GM18520 (cell line): ENCODE measurements around the gene NECAB2.

ENCODE experiments used
- ATAC-seq: cut with Tn5 transposase; IDR thresholded peaks from one replicate; pipeline ENCODE4 v1.9.1; 2021; ENCODE audit not compliant: unreplicated experiment

The NECAB2 gene

DNA sequence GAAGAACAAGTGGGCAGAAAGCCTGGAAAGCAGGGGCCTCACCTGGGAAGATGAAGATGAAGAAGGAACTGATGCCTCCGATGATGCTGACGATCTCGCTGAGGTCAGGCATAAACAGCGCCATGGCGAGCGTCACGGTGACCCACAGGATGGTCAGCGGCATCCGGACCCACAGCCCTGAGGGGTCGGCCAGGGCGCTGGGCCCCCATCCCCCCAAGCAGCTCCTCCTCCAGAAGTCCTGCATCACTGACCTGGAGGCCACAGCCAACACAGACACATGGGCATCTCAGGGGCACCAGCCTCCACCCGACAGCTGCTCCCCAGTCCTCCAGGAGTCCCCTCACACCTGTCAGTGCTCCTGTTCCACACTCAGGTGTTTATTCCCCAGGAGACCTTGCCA, 48.4 kb downstream of the NECAB2 start:
- no peak for ATAC-seq

- ATAC-seq, result no peak
Measured at GRCh38 chr16:84018710-84019109, 50.7 kb downstream of the NECAB2 start.

DNA sequence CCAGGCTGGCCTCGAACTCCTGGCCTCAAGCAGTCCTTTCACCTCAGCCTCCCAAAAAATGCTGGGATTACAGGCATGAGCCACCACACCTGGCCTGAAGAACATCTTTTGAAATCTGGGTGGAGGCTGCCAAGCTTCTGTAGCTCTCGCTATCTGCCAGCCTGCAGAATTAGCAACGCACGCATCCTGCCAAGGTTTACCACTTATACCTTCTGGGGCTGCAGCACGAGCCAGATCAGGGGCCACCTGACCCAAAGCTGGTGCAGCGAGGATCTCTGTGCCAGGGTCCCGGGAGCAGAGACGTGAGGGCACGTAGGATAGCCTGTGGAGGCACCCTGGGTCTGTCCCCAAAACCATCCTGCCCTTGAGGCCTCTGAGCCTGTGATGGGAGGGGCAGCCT, 52.3 kb downstream of the NECAB2 start:
- ATAC-seq, result no peak

GRCh38 chr16:84021488-84021887, 53.4 kb downstream of the NECAB2 start:
- ATAC-seq, result no peak

- ATAC-seq, result no peak
Measured at GRCh38 chr16:84022644-84023043, 54.6 kb downstream of the NECAB2 start.

GRCh38 chr16:84024854-84025253, 56.8 kb downstream of the NECAB2 start:
- ATAC-seq, result no peak

DNA sequence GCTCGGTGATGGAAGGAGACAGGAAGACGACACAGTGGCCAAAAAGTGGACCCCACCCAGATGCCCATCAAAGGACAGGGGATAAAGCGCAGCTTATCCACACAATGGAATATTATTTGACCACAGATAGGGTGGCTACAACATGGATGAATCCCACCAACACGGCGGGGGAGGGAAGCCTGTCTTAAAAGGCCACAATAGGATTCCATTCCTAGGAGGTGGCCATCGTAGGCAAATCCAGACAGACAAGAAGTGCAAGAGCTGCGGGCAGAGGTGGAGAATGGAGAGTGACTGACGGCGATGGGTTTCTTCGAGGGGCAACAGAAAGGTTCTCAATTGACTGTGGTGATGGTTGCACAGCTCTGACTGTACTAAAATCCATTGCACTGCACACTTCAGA, 58.6 kb downstream of the NECAB2 start:
- no peak for ATAC-seq

GRCh38 chr16:84027625-84028024, 59.6 kb downstream of the NECAB2 start:
- no peak for ATAC-seq

- no peak for ATAC-seq
Measured at GRCh38 chr16:84029297-84030047, 61.4 kb downstream of the NECAB2 start.

DNA sequence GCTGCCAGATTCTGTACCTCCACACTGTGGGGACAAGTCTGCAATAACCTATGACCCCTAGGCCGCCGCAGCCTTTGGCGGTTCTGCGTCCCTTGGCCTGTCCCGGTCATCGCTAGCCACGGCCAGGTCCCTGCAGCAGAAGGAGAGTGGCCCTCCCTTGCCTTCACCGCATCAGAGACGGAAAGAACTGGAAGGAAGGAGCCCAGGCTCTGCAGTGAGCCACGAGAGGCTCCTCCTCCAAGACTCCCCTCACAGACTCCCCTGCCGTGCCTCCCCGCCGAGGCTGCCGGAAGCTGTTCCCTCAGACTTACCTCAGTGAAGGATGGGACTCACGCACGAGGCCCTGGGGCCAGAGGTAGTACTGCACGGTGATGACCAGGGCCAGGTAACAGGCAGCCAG, 63.5 kb downstream of the NECAB2 start:
- ATAC-seq, result no peak

- ATAC-seq, result no peak
Measured at GRCh38 chr16:84032458-84033178, 64.6 kb downstream of the NECAB2 start.

DNA sequence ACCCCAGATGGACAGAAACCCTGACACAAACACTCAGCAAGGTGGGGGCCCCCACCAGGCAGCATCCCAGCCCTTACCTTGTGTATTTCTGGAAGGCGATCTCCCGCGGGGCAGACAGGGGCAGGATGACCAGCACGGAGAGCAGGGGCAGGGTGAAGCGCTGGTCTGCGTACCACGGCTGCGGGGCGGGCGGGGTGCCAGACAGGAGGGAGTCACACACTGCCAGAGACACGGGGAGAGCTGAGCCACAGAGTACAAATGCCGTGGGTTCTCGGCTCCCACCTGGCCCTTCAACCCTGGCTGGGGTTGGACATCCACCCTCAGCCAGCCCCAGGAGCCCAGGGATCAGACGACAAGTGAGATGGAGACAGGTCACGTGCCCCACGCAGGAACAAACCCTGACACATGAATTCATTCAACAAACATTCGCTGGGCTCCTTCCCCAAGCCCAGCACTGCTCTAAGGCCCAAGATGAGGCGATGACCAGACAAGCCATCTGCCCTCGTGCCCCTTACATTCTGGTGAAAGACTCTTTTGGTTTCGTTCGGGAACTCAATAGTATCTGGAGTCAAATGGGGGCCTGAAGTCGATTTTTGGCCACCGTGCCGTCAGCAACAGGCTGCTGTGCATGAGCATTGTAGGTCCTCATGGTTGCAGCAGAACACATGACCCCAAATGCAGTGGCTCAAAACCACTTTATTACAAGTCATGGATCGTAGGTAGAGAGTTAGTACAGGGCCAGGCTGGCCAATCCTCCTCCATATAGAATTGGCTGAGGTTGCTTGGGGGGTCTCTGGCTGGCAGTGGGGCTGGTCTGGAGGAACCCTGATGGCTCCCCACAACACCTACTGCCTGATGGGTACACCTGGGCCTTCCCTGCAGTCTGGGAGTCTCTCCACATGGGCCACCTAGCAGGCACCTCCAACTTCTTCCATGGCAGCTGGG, 65.5 kb downstream of the NECAB2 start:
- no peak for ATAC-seq

GRCh38 chr16:84034516-84034915, 66.5 kb downstream of the NECAB2 start:
- no peak for ATAC-seq

DNA sequence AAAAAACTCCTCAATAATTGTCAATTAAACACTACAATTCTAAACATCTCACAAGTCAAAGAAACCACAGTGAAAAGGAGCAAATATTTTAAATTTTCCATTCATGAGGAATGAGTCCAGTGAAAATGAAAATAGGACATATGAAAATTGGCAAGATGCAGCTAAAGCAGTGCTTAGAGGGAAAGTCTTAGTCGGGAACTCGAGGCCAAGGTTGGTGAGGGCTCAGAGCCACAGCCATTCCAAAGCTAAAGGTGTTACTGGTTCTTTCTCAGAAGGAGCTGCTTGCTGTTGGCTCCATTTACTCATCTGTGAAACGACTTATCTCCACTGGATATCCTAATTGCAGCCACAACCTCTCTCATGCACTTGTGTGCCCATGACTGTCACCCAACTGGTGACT, 68.1 kb downstream of the NECAB2 start:
- ATAC-seq, result no peak

GRCh38 chr16:84036982-84037425, 69.0 kb downstream of the NECAB2 start:
- ATAC-seq, result no peak

- no peak for ATAC-seq
Measured at GRCh38 chr16:84038469-84038868, 70.4 kb downstream of the NECAB2 start.

- no peak for ATAC-seq
Measured at GRCh38 chr16:84039696-84040095, 71.7 kb downstream of the NECAB2 start.

DNA sequence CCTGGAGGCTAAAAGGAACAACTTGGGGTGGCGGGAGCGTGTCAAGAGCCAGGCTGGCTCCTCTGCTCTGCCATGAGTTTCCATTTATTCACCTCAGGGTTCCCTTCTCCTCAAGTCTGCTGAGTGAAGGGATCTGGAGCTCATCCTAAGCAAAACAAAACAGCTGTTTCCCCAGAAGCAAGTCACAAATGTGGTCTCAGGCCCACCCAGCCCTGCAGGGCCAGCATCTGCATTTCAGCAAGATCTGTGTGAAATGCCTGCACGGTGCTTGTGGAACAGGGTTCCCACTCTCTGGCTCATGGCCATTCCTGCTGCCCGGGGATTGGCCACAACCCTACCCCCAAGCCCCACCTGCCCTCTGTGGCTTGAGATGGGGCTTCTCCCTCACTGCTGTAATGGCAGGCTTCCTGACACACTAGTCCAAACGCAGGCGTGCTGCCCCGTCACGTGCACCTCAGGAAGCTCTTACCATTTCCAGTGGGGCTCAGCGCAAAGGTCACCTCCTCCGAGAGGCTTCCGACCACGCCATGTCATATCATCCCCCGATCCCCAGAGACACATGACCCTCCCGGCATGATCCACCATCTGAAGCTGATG, 72.3 kb downstream of the NECAB2 start:
- ATAC-seq, result no peak

- no peak for ATAC-seq
Measured at GRCh38 chr16:84040823-84041820, 73.1 kb downstream of the NECAB2 start.

GRCh38 chr16:84041881-84042280, 73.8 kb downstream of the NECAB2 start:
- no peak for ATAC-seq
